ENCODE data around the gene ASPDH. TPM values are rescaled to one million over a fixed set of nuclear protein-coding genes. Genes with fewer than 3 reads are reported as not detected.

The ASPDH gene
- total and polyA plus RNA-seq, 12 donors = not detected

- Histone ChIP-seq H3K4me3 (peak overlapping the region; percentile 47 to 83 (median 74)), H3K4me1 (peaks cover 5 to 27% (median 13%) of the 10 kb centered on the region in 9 donors), H3K27me3 (no peaks in the 10 kb centered on the region), H3K9me3 (no peaks in the 10 kb centered on the region), H3K27ac (peak overlapping the region in 9 of 10 donors; percentile 76 to 91 (median 84)), H3K36me3 (peaks cover 0 to 7% (median 0%) of the 10 kb centered on the region in 9 donors)
- 3 to 5% methylated on average over 10 of the region's 10 CpGs for WGBS, 2 donors
- TF ChIP-seq CTCF (IDR thresholded peaks at IDR 0.05) = no peak
- ATAC-seq (peak in 3 of 8 donors; percentile 0 to 1 (median 0)), DNase-seq (no peak)
- intact Hi-C loops (cut with DNase I) = loop anchor here in 2 of 10 donors (2.0 to 10.0 kb wide), 3 partner anchors 33 to 294 kb away; partner anchors contain the start of genes EMC10 (in 2 of the 2) and GARIN5A (in 2 of the 2)
These were observed 3.0 kb downstream of the ASPDH start for GRCh38 chr19:50510700-50511068.

GRCh38 chr19:50510121-50510670 lies 3.5 kb downstream of the ASPDH start:
- DNase-seq = no peak
- peak overlapping the region; percentile 47 to 83 (median 74) for H3K4me3 ChIP-seq
- H3K36me3 ChIP-seq = peaks cover 0 to 12% (median 0%) of the 10 kb centered on the region in 9 donors
- ATAC-seq = peak in 1 of 8 donors; percentile 4
- H3K9me3 ChIP-seq = no peaks in the 10 kb centered on the region
- H3K27ac ChIP-seq = peak overlapping the region in 8 of 10 donors; percentile 76 to 91 (median 84)
- H3K27me3 ChIP-seq = no peaks in the 10 kb centered on the region
- intact Hi-C loops (cut with DNase I) = loop anchor here in 2 of 10 donors (2.0 to 10.0 kb wide), 3 partner anchors 33 to 295 kb away; partner anchors contain the start of genes EMC10 (in 2 of the 2) and GARIN5A (in 2 of the 2)
- WGBS, 2 donors = 36 to 41% methylated on average over 26 of the region's 26 CpGs
- TF ChIP-seq CTCF (IDR thresholded peaks at IDR 0.05) = no peak
- peaks cover 5 to 27% (median 13%) of the 10 kb centered on the region in 9 donors for H3K4me1 ChIP-seq

GRCh38 chr19:50509366-50509765 lies 4.3 kb downstream of the ASPDH start:
- H3K36me3 ChIP-seq = peaks cover 0 to 12% (median 0%) of the 10 kb centered on the region in 9 donors
- intact Hi-C loops (cut with DNase I) = no loop called here
- no peak overlapping the region for H3K4me3 ChIP-seq
- H3K27me3 ChIP-seq = no peaks in the 10 kb centered on the region
- whole genome bisulfite sequencing, 2 donors = 80 to 82% methylated on average over 11 of the region's 11 CpGs
- no peak overlapping the region for H3K27ac ChIP-seq
- peaks cover 5 to 27% (median 13%) of the 10 kb centered on the region in 9 donors for H3K4me1 ChIP-seq
- ATAC-seq (no peak), DNase-seq (no peak)
- H3K9me3 ChIP-seq = no peaks in the 10 kb centered on the region
- no peak for TF ChIP-seq CTCF (IDR thresholded peaks at IDR 0.05)

GRCh38 chr19:50508843-50509190 lies 4.9 kb downstream of the ASPDH start:
- TF ChIP-seq CTCF (IDR thresholded peaks at IDR 0.05) = no peak
- 73 to 77% methylated on average over 3 of the region's 3 CpGs for WGBS, 2 donors
- Histone ChIP-seq H3K4me3 (no peak overlapping the region), H3K9me3 (no peaks in the 10 kb centered on the region), H3K27me3 (no peaks in the 10 kb centered on the region), H3K27ac (no peak overlapping the region), H3K4me1 (peaks cover 5 to 27% (median 13%) of the 10 kb centered on the region in 9 donors), H3K36me3 (peaks cover 0 to 12% (median 0%) of the 10 kb centered on the region in 9 donors)
- ATAC-seq (no peak), DNase-seq (no peak)
- intact Hi-C loops (cut with DNase I) = no loop called here
